Mesothelial cell of epicardium (in vitro differentiated cells): Measurements from ENCODE around the gene SIK3. TPM values are rescaled to one million over a fixed set of nuclear protein-coding genes. Genes with fewer than 3 reads are reported as not detected.
A peak's percentile ranks its signal among the peaks of the same experiment; 100 is the strongest.

Source experiments
- DNase-seq, 2 experiments: peaks; one replicate each; pipeline ENCODE4 v3.0.0; 2021; ENCODE audit warnings: low spot score in 2 of 2; ENCODE audit not compliant: unreplicated experiment in 2 of 2
- H3K27ac Mint-ChIP-seq: 2 replicates; pipeline ENCODE4 v1.8.0; 2021; ENCODE audit warnings: mixed read lengths
- H3K27me3 Mint-ChIP-seq: 2 replicates; pipeline ENCODE4 v1.8.0; 2021; ENCODE audit warnings: low read depth, mixed read lengths
- H3K36me3 Mint-ChIP-seq: 2 replicates; pipeline ENCODE4 v1.8.0; 2021; ENCODE audit warnings: mixed read lengths
- H3K4me1 Mint-ChIP-seq: 2 replicates; pipeline ENCODE4 v1.8.0; 2021; ENCODE audit warnings: mixed read lengths
- H3K4me3 Mint-ChIP-seq: 2 replicates; pipeline ENCODE4 v1.8.0; 2021; ENCODE audit warnings: mild to moderate bottlenecking, moderate library complexity, mixed read lengths
- H3K9me3 Mint-ChIP-seq: 2 replicates; pipeline ENCODE4 v1.8.0; 2021; ENCODE audit warnings: mixed read lengths
- CTCF ChIP-seq: fragments of 200-600 bp; sonication (generic); IDR thresholded peaks from one replicate; pipeline ENCODE4 v1.5.0; 2021; ENCODE audit warnings: antibody characterized with exemption; ENCODE audit not compliant: unreplicated experiment
- total RNA-seq: library from RNA; stranded (reverse); gene quantifications from 3 replicates; pipeline ENCODE4 v1.2.1, GENCODE V29; 2021

Gene SIK3
- total RNA-seq, 1 donor from 2014 or later: 35.6 TPM

- peaks cover 20% of the 10 kb centered on the region for H3K36me3 Mint-ChIP-seq
- H3K4me3 Mint-ChIP-seq: no peak overlapping the region
Measured at GRCh38 chr11:116893437-116893836, 204.8 kb downstream of the SIK3 start.

GRCh38 chr11:116892374-116892773 lies 205.9 kb downstream of the SIK3 start:
- no peak for DNase-seq
- Mint-ChIP-seq H3K36me3 (peaks cover 20% of the 10 kb centered on the region), H3K4me3 (no peak overlapping the region), H3K27ac (no peak overlapping the region), H3K27me3 (no peaks in the 10 kb centered on the region), H3K4me1 (peaks cover 20% of the 10 kb centered on the region), H3K9me3 (no peaks in the 10 kb centered on the region)
- TF ChIP-seq CTCF: no peak

More at GRCh38 chr11:116893437-116893836, 204.8 kb downstream of the SIK3 start:
- no peak for TF ChIP-seq CTCF
- no peaks in the 10 kb centered on the region for H3K27me3 Mint-ChIP-seq
- H3K9me3 Mint-ChIP-seq: no peaks in the 10 kb centered on the region
- no peak overlapping the region for H3K27ac Mint-ChIP-seq
- H3K4me1 Mint-ChIP-seq: peaks cover 11% of the 10 kb centered on the region
- no peak for DNase-seq

- H3K36me3 Mint-ChIP-seq: peaks cover 20% of the 10 kb centered on the region
- H3K27ac Mint-ChIP-seq: no peak overlapping the region
- no peaks in the 10 kb centered on the region for H3K9me3 Mint-ChIP-seq
- peaks cover 20% of the 10 kb centered on the region for H3K4me1 Mint-ChIP-seq
- no peak for DNase-seq
- TF ChIP-seq CTCF: no peak
- no peak overlapping the region for H3K4me3 Mint-ChIP-seq
- H3K27me3 Mint-ChIP-seq: no peaks in the 10 kb centered on the region
Measured at GRCh38 chr11:116891746-116892145, 206.5 kb downstream of the SIK3 start.

- Mint-ChIP-seq H3K27me3 (no peaks in the 10 kb centered on the region), H3K4me1 (peaks cover 20% of the 10 kb centered on the region), H3K4me3 (no peak overlapping the region), H3K27ac (no peak overlapping the region), H3K9me3 (no peaks in the 10 kb centered on the region), H3K36me3 (peaks cover 16% of the 10 kb centered on the region)
- no peak for DNase-seq
- TF ChIP-seq CTCF: no peak
Measured at GRCh38 chr11:116890607-116891006, 207.6 kb downstream of the SIK3 start.

GRCh38 chr11:116890193-116890592 lies 208.0 kb downstream of the SIK3 start:
- DNase-seq: no peak
- TF ChIP-seq CTCF: no peak
- Mint-ChIP-seq H3K4me3 (no peak overlapping the region), H3K27ac (no peak overlapping the region), H3K27me3 (no peaks in the 10 kb centered on the region), H3K9me3 (no peaks in the 10 kb centered on the region), H3K4me1 (peaks cover 16% of the 10 kb centered on the region), H3K36me3 (peaks cover 13% of the 10 kb centered on the region)

- Mint-ChIP-seq H3K36me3 (peaks cover 11% of the 10 kb centered on the region), H3K4me1 (peaks cover 14% of the 10 kb centered on the region), H3K27ac (peak overlapping the region; percentile 91), H3K9me3 (no peaks in the 10 kb centered on the region), H3K4me3 (no peak overlapping the region), H3K27me3 (no peaks in the 10 kb centered on the region)
- no peak for TF ChIP-seq CTCF
- DNase-seq: no peak
Measured at GRCh38 chr11:116888884-116889549, 209.2 kb downstream of the SIK3 start.
